ENCODE data around the gene MED28.

The MED28 gene

DNA sequence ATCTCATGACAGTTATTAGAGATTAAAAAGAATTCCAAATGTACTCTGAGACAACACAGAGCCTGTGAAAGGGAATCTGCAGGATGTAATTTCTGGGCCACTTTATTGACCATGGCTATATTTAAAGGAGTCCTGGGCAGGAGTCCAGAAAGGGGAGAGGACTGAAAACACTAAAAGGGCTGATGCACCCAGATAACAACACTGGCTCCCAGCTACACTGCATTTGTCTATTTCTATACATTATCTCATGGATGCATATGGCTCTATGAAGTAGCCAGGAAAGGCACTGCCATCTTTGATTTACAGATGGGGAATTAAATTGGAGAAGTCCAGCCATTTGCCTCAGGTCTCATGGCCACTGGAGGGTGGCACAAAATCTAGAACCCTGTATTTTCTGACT is 56.0 kb downstream of the MED28 start:
- no peak for DNase-seq

DNA sequence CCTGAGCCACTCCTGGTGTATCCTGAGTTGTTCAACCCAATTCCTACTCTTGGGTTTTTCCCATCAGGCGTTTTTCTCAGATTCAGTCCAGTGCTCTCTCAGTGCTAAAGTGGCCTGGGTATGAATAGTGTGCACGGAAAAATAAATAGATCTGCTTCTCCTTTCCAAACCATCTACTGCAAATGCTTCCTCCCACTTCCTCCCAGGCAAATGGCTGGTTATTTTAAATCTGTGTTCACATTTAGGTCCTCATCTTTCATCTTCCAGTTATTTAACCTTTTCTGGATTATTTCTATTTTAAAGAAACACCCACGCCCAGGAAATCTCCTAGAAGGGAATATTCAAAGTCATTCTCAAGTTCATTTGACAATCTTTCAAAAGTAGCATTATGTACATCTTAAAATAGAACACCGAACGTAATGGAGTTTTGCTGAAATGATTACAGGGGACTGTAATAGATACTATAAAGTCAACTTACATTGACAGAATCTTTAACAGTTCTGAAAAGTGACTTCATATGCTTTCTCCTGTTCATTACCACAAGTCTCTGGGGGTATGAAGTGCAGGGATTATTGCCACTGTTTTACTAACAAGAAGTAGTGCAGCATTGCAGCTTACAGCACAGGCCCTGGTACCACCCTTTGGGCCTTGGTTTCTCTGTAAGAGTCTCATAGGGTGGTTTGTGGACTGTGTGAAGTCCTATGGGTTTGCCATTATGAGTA is 66.3 kb downstream of the MED28 start:
- DNase-seq, result no peak

DNA sequence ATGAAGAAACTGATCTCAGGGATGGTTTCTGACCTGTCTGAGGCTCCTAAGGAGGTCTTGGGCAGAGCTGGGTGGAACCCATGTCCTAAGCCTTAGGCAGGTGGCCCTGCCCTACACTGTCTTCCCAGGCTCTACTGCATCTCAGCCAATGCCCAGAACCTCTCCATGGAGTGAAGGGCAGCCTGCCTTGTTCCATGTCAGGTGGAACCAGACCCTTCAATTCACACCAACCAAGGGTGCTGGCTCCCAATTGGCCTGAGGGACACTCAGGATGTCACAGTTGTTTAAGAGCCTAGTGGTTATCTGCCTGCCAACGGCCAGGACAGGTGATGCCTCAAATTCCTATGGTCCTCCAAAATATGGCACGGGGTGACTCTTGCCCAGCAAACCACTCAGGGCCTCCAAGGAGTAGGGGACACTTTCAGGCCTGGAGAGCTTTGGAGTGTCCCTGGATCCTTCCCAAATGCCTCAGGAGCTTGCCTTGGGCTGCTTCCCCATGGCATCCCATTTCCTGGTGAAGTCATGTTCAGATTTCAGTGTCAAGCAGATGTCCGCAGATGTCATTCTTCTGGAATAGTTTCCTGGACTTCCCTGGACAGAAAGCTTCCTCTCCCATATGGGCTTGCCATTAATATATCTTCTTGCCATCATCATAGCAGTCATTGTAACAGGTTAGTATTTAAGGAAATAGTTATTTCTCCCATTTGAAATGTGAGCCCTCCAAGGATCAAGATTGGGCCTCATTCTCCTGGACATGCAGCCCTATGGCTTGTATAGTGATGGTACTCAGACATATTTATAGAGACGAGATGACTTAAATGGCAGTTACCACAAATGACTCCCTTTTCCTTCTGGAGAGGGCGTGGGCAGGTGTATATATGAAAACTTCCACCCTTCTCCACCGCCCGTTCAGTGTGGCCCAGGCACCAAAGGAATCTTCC is 67.1 kb downstream of the MED28 start:
- DNase-seq, result no peak

DNA sequence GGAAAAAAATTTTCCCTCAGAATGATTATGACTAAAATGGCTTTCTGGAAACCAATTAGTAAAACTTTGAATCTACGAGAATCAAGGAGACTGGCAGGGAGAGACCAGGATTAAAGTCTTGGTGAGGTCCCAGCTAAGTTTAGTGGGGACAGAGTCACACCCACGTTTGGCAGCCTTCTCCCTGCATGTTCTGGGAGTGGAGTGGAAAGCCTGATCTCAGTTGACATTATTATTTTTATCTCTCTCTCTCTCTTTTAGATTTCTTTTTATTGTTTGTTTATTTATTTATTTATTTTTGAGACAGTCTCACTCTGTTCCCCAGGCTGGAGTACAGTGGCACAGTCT is 67.8 kb downstream of the MED28 start:
- DNase-seq, result no peak
